ENCODE results near the gene CORO1C. TPM values are rescaled to one million over a fixed set of nuclear protein-coding genes. Genes with fewer than 3 reads are reported as not detected.

The CORO1C gene
- total and polyA plus RNA-seq, 9 of the 15 experiments (the other 6 are each of a cell fraction or from before 2014, with no cell fraction given), result 55.2 to 280 (median 150) TPM

GRCh38 chr12:108664338-108665258 lies 66.7 kb downstream of the CORO1C start (continued):
- TF ChIP-seq ZNF511 (CRISPR knock-in tag; IDR thresholded peaks at IDR 0.05) (no peak), CEBPZ (IDR thresholded peaks at IDR 0.05; ENCODE audit: borderline replicate concordance, low read depth, low read length) (no peak), CHAMP1 (IDR thresholded peaks at IDR 0.05) (no peak), RBM22 (IDR thresholded peaks at IDR 0.05; ENCODE audit: low read depth, low read length, poor library complexity, severe bottlenecking) (no peak), SETDB1 (IDR thresholded peaks at IDR 0.05; ENCODE audit: low read length) (no peak), ZNF644 (tag; IDR thresholded peaks at IDR 0.05; ENCODE audit: low read depth) (no peak), CHD1 (IDR thresholded peaks at IDR 0.05; ENCODE audit: low read length) (no peak), ZKSCAN8 (CRISPR knock-in tag; IDR thresholded peaks at IDR 0.05) (0 out of 2 replicates have a peak, but pooled peaks have one; percentile 49), KAT2B (IDR thresholded peaks at IDR 0.05; ENCODE audit: low read depth, low read length) (no peak), ATF4 (CRISPR knock-in tag; IDR thresholded peaks at IDR 0.05) (no peak), KAT8 (IDR thresholded peaks at IDR 0.05; ENCODE audit: low read depth) (no peak), MNT (conservative IDR thresholded peaks at IDR 0.05) (no peak; a peak in 1 of 4 replicates), ZKSCAN3 (CRISPR knock-in tag; IDR thresholded peaks at IDR 0.05) (no peak), NCOA2 (IDR thresholded peaks at IDR 0.05; ENCODE audit: partially characterized antibody in 2 of 2) (no peak), ZNF253 (CRISPR knock-in tag; conservative IDR thresholded peaks at IDR 0.05) (no peak)
